HG02870 (cell line): ENCODE results near the gene TAF3.

Experiments used
- ATAC-seq: cut with Tn5 transposase; IDR thresholded peaks from one replicate; pipeline ENCODE4 v1.9.1; 2021; ENCODE audit warnings: mild to moderate bottlenecking, moderate library complexity; ENCODE audit not compliant: unreplicated experiment

Gene TAF3

DNA sequence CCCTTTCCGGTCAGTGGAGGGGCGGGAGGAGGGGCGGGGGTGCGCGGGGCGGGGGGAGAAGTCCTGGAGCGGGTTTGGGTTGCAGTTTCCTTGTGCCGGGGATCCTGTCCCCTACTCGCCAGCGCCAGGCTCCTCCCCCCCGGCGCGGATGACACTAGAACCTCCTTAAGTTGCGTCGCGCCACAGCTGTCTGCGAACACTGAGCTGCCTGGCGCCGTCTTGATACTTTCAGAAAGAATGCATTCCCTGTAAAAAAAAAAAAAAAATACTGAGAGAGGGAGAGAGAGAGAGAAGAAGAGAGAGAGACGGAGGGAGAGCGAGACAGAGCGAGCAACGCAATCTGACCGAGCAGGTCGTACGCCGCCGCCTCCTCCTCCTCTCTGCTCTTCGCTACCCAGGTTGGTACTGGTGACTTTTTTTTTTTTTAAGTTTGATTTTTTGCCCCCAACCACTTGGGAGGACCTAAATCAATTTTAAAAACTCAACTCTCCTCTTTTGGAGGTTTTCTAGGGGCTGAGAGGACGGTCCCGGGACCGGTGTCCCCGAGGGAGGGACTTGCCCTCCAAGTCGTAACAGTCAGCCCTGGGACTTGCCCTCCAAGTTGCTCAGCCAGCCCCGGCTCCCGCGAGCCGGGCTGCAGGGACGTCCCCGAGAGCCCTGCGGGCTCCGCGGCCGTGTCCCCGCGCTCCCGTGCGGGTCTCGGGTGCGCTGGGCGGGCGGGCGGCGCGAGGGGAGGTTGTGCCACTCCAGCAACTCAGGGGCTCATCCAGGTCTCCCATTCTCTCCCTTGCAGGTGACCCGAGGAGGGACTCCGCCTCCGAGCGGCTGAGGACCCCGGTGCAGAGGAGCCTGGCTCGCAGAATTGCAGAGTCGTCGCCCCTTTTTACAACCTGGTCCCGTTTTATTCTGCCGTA, 236.4 kb downstream of the TAF3 start, which contains the start of gene GATA3:
TSS of gene GATA3 (plus strand) at position 195 of the 914 bp plus-strand sequence. CDS start 968 bp downstream, outside the sequence.
- peak; percentile 32 for ATAC-seq

DNA sequence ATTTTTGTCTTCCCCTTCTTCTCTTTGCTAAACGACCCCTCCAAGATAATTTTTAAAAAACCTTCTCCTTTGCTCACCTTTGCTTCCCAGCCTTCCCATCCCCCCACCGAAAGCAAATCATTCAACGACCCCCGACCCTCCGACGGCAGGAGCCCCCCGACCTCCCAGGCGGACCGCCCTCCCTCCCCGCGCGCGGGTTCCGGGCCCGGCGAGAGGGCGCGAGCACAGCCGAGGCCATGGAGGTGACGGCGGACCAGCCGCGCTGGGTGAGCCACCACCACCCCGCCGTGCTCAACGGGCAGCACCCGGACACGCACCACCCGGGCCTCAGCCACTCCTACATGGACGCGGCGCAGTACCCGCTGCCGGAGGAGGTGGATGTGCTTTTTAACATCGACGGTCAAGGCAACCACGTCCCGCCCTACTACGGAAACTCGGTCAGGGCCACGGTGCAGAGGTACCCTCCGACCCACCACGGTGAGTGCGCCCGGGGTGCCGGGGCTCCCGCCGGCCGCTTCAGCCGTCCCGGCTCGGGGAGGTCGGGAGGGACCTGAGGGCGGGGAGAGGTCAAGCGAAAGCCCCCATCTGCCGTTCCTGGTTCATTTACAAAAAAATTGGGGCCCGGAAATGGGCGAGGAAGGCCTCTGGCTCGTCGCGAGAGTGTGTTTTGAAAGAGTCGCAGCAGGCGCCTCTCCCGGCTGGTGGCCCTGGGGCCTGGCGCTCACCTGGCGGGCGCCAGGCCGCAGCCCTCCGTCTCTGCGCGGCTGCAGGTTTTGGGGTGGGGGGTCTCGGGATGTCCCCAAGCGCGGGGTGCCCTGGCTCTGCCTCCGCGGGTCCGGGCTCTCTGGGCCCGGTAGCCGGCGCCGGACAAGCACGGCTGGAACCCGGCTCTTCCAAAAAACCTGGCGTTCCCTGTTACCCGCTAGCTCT, 237.4 kb downstream of the TAF3 start:
- no peak for ATAC-seq

- ATAC-seq, result no peak
Observed at GRCh38 chr10:8056378-8056777, 238.1 kb downstream of the TAF3 start.

- peak; percentile 36 for ATAC-seq
Observed at GRCh38 chr10:8056871-8057331, 238.6 kb downstream of the TAF3 start.

DNA sequence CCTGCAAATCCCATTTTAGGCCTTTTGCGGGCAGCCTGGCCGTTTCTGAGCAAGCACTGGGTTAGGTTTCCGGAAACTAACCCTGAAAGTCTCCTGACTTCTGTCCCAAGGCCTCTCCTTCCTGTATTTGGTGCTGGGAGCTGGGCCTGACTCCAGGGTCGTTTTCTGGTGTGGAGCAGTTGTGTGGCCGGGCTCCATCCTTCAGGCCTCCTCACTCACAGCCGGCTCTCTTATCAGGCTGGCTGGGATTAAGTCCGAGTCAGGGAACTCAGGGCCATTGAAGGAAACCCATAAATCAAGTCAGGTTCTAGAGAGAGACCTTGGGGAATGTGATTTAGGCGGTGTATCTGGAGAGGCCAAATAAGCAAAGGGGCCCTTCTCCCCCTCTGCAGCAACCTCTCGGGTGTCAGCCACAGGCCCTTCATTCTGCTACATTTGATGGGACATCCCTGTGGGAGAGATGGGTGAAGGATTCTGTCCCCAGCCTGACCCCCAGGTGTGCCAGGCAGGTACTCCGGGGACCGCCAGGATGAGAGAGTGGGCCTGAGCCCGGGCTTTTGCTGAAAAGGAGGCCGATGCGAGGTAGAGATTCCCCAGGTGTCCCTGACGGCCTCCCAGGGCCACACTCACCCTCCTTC, 239.4 kb downstream of the TAF3 start:
- ATAC-seq, result no peak

DNA sequence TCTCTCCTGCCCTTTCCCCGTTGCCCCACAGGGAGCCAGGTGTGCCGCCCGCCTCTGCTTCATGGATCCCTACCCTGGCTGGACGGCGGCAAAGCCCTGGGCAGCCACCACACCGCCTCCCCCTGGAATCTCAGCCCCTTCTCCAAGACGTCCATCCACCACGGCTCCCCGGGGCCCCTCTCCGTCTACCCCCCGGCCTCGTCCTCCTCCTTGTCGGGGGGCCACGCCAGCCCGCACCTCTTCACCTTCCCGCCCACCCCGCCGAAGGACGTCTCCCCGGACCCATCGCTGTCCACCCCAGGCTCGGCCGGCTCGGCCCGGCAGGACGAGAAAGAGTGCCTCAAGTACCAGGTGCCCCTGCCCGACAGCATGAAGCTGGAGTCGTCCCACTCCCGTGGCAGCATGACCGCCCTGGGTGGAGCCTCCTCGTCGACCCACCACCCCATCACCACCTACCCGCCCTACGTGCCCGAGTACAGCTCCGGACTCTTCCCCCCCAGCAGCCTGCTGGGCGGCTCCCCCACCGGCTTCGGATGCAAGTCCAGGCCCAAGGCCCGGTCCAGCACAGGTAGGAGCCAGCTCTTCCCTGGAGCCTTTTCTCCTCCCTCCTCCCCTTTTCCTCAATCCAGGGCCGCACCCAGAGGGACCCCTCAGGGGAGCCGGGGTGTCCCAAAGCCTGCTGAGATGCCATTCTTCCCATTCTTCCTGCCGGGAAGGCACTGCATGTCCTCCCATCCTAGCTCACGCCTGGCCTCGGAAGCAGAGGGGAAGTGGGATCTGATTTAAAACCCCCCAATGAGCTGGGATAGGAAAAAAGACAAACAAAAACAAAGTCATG, 240.2 kb downstream of the TAF3 start:
- ATAC-seq, result no peak

GRCh38 chr10:8059191-8059936, 241.1 kb downstream of the TAF3 start:
- ATAC-seq, result no peak

- ATAC-seq, result peak; percentile 45
Observed at GRCh38 chr10:8060010-8060703, 241.9 kb downstream of the TAF3 start.

DNA sequence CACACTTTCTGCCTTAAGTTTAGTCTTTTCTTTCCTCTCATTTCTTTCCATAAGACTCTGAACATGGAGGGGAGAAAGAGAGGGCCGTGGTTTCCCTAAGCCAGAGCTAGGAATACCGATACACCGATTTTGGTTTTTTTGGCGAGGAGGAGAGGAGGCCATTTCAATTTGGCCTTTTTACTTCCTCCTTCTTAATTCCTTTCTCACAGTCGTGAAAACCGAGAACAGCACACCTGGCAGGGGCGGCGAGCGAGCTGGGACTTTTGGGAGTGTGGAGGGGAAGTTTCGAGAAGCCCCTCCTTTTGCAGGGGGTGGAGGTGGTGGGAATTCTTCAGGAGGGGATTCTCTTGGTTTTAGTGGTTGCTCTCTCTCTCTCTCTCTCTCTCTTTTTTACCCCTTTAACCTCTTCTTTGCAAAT, 242.4 kb downstream of the TAF3 start:
- no peak for ATAC-seq

- ATAC-seq, result no peak
Observed at GRCh38 chr10:8061274-8062211, 243.2 kb downstream of the TAF3 start.

DNA sequence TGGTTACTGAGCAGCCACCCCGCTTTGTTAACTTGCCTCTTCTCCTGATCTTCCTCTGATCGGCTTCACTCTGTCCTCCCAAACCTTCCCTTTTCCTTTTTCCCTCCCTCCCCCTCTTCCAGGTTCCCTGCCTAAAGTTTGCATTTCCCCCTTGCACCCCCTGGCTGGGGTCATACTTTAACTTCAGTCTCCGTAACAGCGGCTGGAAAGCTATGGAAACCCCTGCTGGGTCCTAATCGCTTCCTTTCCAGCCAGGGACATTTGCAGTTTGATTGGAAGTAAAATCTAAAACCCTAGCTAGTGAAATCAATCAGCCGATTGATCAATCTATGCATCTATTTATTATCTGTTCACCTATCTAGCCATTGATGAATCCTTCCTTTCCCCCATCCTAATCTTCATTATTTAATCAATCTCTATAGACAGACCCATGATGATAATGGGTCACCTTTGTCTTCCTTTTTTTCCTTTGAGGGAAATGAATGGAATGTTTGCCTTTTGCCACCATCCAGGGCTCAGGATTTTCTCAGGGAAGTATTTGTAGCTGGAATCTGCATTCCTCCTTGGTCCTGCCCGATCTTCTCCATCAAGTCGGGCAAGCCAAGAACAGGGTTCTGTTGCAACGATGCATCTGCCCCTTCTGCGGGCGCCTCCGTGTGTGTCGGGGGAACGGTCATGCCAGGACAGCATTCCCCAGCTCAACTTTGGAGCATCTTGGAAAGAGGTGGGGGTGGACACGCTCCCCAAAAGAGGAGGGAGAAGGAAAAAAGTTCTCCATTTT, 245.0 kb downstream of the TAF3 start:
- no peak for ATAC-seq

GRCh38 chr10:8063935-8064334, 245.6 kb downstream of the TAF3 start:
- ATAC-seq, result no peak

- no peak for ATAC-seq
Observed at GRCh38 chr10:8064436-8064835, 246.1 kb downstream of the TAF3 start.

- ATAC-seq, result no peak
Observed at GRCh38 chr10:8065651-8066050, 247.3 kb downstream of the TAF3 start.

DNA sequence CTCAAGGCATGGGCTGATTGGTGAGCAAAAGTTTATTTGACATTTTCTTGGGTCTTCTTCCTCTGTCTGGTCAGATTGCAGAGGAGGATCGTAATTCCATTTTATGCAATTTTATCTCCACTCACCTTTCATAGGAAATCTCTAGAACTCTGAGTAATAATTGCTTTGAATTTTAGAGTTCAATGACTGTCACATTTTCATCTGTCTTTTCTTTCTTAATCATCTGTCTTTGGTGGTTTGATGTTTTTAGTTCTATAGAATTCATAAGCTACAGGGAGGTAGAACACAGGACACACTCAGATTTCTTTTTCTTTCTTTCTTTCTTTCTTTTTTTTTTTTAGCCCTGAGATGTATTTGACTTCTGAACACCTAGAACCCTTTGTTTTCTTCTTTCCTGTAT, 247.8 kb downstream of the TAF3 start:
- ATAC-seq, result no peak
